Spleen (tissue), 13 donors: ENCODE data around the gene KCND3. TPM values are rescaled to one million over a fixed set of nuclear protein-coding genes. Genes with fewer than 3 reads are reported as not detected.

Source experiments
- DNase-seq: peaks from one replicate; pipeline ENCODE4 v3.0.0-alpha.2; 2020
- H3K27ac ChIP-seq, 8 donors: fragments of 200-600 bp; sonication (generic) in 7 of 8; 1 replicate in 4 of 8; 2 replicates in 4 of 8; pipeline versions ENCODE4 v1.5.0 to v1.8.0; 2016 to 2021; ENCODE audit warnings: inconsistent platforms in 4 of 8, mild to moderate bottlenecking in 4 of 8, moderate library complexity in 1 of 8
- H3K27me3 ChIP-seq, 7 donors: fragments of 200-600 bp; sonication (generic) in 6 of 7; replicated peaks in 1 of 7; 1 replicate in 4 of 7; 2 replicates in 3 of 7; pipeline versions ENCODE4 v1.5.0 to v1.8.0; 2016 to 2021; ENCODE audit warnings: inconsistent platforms in 3 of 7, mild to moderate bottlenecking in 1 of 7
- H3K36me3 ChIP-seq, 6 donors: fragments of 200-600 bp; sonication (generic) in 5 of 6; 1 replicate in 4 of 6; 2 replicates in 2 of 6; pipeline versions ENCODE4 v1.5.0 to v1.8.0; 2016 to 2021; ENCODE audit warnings: inconsistent platforms in 2 of 6
- H3K4me1 ChIP-seq, 6 donors: fragments of 200-600 bp; sonication (generic) in 5 of 6; 1 replicate in 3 of 6; 2 replicates in 3 of 6; pipeline versions ENCODE4 v1.5.0 to v1.8.0; 2016 to 2021; ENCODE audit warnings: inconsistent platforms in 3 of 6
- H3K4me3 ChIP-seq, 8 donors: fragments of 200-600 bp; sonication (generic) in 7 of 8; 1 replicate in 4 of 8; 2 replicates in 4 of 8; pipeline versions ENCODE4 v1.5.0 to v1.8.0; 2016 to 2021; ENCODE audit warnings: inconsistent platforms in 4 of 8, mild to moderate bottlenecking in 4 of 8, moderate library complexity in 2 of 8
- H3K9me3 ChIP-seq, 8 donors: fragments of 200-600 bp; sonication (generic) in 7 of 8; 1 replicate in 4 of 8; 2 replicates in 4 of 8; pipeline versions ENCODE4 v1.5.0 to v1.8.0; 2016 to 2021; ENCODE audit warnings: inconsistent platforms in 4 of 8
- CTCF ChIP-seq, 11 experiments: fragments of 200-600 bp in 7 of 11; fragments of 450-650 bp in 4 of 11; sonication (generic) in 4 of 11; IDR thresholded peaks in 8 of 11; conservative IDR thresholded peaks in 3 of 11; 1 replicate in 7 of 11; 2 replicates in 4 of 11; pipeline versions ENCODE4 v1.4.0 to v1.8.0; 2016 to 2021; ENCODE audit warnings: antibody characterized with exemption in 11 of 11, inconsistent platforms in 4 of 11, mild to moderate bottlenecking in 1 of 11
- POLR2A ChIP-seq, 3 donors: fragments of 450-650 bp; IDR thresholded peaks; one replicate each; pipeline ENCODE4 v1.5.1; 2017; ENCODE audit warnings: antibody characterized with exemption in 3 of 3, mild to moderate bottlenecking in 1 of 3
- POLR2AphosphoS5 ChIP-seq, 3 donors: sonication (generic); formaldehyde crosslinking; IDR thresholded peaks; one replicate each; pipeline ENCODE4 v1.5.1; 2017; ENCODE audit warnings: antibody characterized with exemption in 3 of 3
- WGBS, 5 donors: extraction: QIAGEN DNeasy Blood & Tissue Kit in 3 of 5; methylation state at CpG; one replicate each; pipeline versions ENCODE4 v1.1.5 to v1.1.7; 2013 to 2018; 5-methylcytosine and 5-hydroxymethylcytosine counted together
- intact Hi-C: fragments of 100-400 bp; cut with DNase I; formaldehyde crosslinking; loops from one replicate; pipeline ENCODE4 v1.15.0; 2023; ENCODE audit warnings: low total_unique reads
- long read RNA-seq, 2 donors: transcript quantifications; one replicate each; lab custom pipeline, GENCODE V29; 2026
- polyA plus RNA-seq, 3 donors: library from polyadenylated mRNA; stranded (reverse); fragments of 200-250 nt; gene quantifications; one replicate each; pipeline ENCODE4 v1.2.1, GENCODE V29; 2013
- total RNA-seq, 7 donors: library from RNA; depleted of rRNA in 3 of 7; stranded (reverse); fragments of >200 nt in 3 of 7; fragmentation: NEBNext Ultra II Directional in 4 of 7; extraction: Animal tissue kit (Norgen Biotek cat#: 25700) in 4 of 7; gene quantifications; one replicate each; pipeline versions ENCODE4 v1.1.0 to v1.2.1, GENCODE V29; 2016 to 2021
- donor health status: healthy with polysubstance abuse.
- donor health status: DM: no; HTN: no; CAD: no; lungs with moderate emphysema.
- donor health status: DM: no; HTN: no; CAD: no.
- donor health status: Bipolar disorder and iron deficiency.
- donor health status: healthy.
- donor health status: DM: no; HTN: no; CAD: no.
- donor health status: DM: yes; HTN: yes; CAD: no.

The KCND3 gene
- 10 to 100 TPM in 5 of 7 donors, 1 to 10 TPM in 2; 5.5 to 14.2 (median 10.8) TPM for total RNA-seq
- 1 to 10 TPM in 1 of 3 donors, under 1 TPM in 2; 0.67 to 1.2 (median 0.91) TPM for polyA plus RNA-seq
- long read RNA-seq, donor 1: 0 reads
- long read RNA-seq, donor 2: 0 reads

- peaks cover 8 to 43% (median 28%) of the 10 kb centered on the region in 6 donors for H3K4me1 ChIP-seq
- H3K27me3 ChIP-seq: peaks cover 0 to 78% (median 28%) of the 10 kb centered on the region in 7 donors
- no peaks in the 10 kb centered on the region for H3K36me3 ChIP-seq
- DNase-seq: peak; percentile 79
- H3K27ac ChIP-seq: peak within 1 kb of the TSS in 7 of 8 donors; percentile 29 to 77 (median 59)
- no peaks in the 10 kb centered on the region for H3K9me3 ChIP-seq
- intact Hi-C loops: loop anchor here (10.0 kb wide), 1 partner anchor 195 kb away; no protein-coding TSS in a partner anchor
- 0 to 1% (median 1%) methylated on average over 28 to 80 of the region's 83 CpGs; no CpG with 5 or more reads in 1 of the 5 donors for WGBS, 5 donors
- peak within 1 kb of the TSS; percentile 33 to 73 (median 49) for H3K4me3 ChIP-seq
- TF ChIP-seq POLR2A (IDR thresholded peaks at IDR 0.05) (no peak), POLR2AphosphoS5 (IDR thresholded peaks at IDR 0.05) (no peak), CTCF (IDR thresholded peaks at IDR 0.05 in 8 of 11, conservative IDR thresholded peaks at IDR 0.05 in 3 of 11) (no peak)
Observed at GRCh38 chr1:111989531-111990025, at the start of gene KCND3. Gene KCND3 (minus strand): TSS chr1:111989668.

- WGBS, 5 donors: 78 to 100% (median 90%) methylated on average over 1 of the region's 1 CpG
Observed at GRCh38 chr1:112034277-112034676, 44.8 kb upstream of the KCND3 start.

GRCh38 chr1:112033439-112034120, 44.1 kb upstream of the KCND3 start:
- intact Hi-C loops: no loop called here
- H3K4me3 ChIP-seq: no peak overlapping the region
- 70 to 90% (median 80%) methylated on average over 3 of the region's 3 CpGs for WGBS, 5 donors
- TF ChIP-seq POLR2AphosphoS5 (IDR thresholded peaks at IDR 0.05) (no peak), CTCF (IDR thresholded peaks at IDR 0.05 in 8 of 11, conservative IDR thresholded peaks at IDR 0.05 in 3 of 11) (no peak), POLR2A (IDR thresholded peaks at IDR 0.05) (no peak)
- no peaks in the 10 kb centered on the region for H3K9me3 ChIP-seq
- H3K27me3 ChIP-seq: no peaks in the 10 kb centered on the region
- H3K4me1 ChIP-seq: no peaks in the 10 kb centered on the region
- no peaks in the 10 kb centered on the region for H3K36me3 ChIP-seq
- H3K27ac ChIP-seq: no peak overlapping the region
- no peak for DNase-seq

More at GRCh38 chr1:112034277-112034676, 44.8 kb upstream of the KCND3 start:
- Histone ChIP-seq H3K27ac (no peak overlapping the region), H3K27me3 (no peaks in the 10 kb centered on the region), H3K4me1 (no peaks in the 10 kb centered on the region), H3K36me3 (no peaks in the 10 kb centered on the region), H3K9me3 (no peaks in the 10 kb centered on the region), H3K4me3 (no peak overlapping the region)
- TF ChIP-seq POLR2AphosphoS5 (IDR thresholded peaks at IDR 0.05) (no peak), POLR2A (IDR thresholded peaks at IDR 0.05) (no peak), CTCF (IDR thresholded peaks at IDR 0.05 in 8 of 11, conservative IDR thresholded peaks at IDR 0.05 in 3 of 11) (no peak)
- intact Hi-C loops: no loop called here
- DNase-seq: no peak

GRCh38 chr1:112030157-112030556, 40.7 kb upstream of the KCND3 start:
- H3K36me3 ChIP-seq: no peaks in the 10 kb centered on the region
- no peak for TF ChIP-seq POLR2A (IDR thresholded peaks at IDR 0.05)
- TF ChIP-seq POLR2AphosphoS5 (IDR thresholded peaks at IDR 0.05): no peak
- no peak for DNase-seq
- peak overlapping the region in 2 of 8 donors; percentile 22 to 37 for H3K27ac ChIP-seq
- H3K27me3 ChIP-seq: peaks cover 0 to 3% (median 0%) of the 10 kb centered on the region in 7 donors
- H3K4me3 ChIP-seq: no peak overlapping the region
- peaks cover 0 to 15% (median 4%) of the 10 kb centered on the region in 6 donors for H3K4me1 ChIP-seq
- 54 to 84% (median 70%) methylated on average over 5 of the region's 5 CpGs for WGBS, 5 donors
- intact Hi-C loops: no loop called here
- no peaks in the 10 kb centered on the region for H3K9me3 ChIP-seq
